Myocyte (in vitro differentiated cells): Measurements from ENCODE around the gene STS. TPM values are rescaled to one million over a fixed set of nuclear protein-coding genes. Genes with fewer than 3 reads are reported as not detected.

Source experiments
- DNase-seq: peaks from one replicate; pipeline ENCODE4 v3.0.0-alpha.2; 2012; ENCODE audit warnings: low read depth
- total RNA-seq: library from RNA; depleted of rRNA; stranded (reverse); fragments of >200 nt; gene quantifications from 2 replicates; pipeline ENCODE4 v1.2.3, GENCODE V29; 2014

The STS gene
- total RNA-seq, 1 donor from 2014 or later, result 6.2 TPM

DNA sequence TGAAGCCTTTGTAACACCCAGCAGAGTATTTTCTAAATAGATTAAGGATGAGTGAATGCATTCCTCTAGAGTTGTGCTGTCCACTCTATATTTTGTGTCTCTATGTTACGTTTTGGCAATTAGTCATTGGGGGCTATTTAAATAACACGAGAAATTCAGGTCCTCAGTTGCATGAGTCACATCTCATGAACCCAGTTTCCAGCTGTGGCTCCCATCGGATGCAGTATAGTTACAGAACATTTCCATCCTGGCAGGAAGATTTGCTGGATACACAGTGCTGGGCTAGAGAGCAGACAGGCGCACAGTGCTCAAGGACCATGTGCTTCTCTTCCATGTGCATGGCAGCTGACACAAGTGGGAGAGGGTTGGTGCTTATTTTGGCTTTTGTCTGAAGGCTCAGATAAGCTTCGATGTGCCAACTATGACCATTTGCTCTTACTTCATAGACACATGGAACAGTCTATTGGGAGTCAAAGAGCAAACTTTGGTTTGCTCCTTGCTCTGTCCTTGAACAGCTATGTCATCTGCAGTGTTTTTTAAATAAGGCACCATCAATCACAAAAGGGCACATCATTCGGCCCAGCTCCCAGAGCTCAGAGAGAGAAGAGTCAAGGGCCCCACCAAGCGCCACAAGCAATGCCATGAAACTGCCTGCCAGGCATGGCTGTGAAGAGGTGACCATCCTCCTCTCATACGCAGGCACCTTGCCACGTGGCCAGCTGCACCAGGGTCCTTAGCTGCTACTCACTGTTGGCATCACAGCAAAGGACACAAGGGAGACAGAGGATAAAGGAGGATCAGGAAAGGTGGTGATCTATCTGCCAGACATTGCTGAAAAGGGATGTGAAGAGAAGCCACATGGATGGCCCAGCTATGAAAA is 8.1 kb upstream of the STS start:
- DNase-seq, result peak; percentile 55

DNA sequence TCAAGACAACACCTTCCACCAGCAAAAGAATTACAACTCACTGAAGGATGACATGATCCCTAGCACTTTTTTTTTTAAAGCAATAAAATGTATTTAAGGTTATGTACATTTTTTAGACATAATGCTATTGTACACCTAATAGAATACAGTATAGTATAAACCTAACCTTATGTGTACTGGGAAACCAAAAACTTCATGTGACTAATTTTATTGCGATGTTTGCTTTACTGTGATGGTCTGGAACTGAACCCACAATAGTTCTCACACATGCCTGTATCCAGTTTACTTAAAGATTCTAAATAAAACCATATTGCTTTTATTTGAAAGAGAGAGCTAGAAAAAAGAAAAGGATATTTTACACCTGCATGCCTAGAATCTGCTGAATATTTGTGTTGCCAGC is 4.4 kb upstream of the STS start:
- DNase-seq, result no peak

DNA sequence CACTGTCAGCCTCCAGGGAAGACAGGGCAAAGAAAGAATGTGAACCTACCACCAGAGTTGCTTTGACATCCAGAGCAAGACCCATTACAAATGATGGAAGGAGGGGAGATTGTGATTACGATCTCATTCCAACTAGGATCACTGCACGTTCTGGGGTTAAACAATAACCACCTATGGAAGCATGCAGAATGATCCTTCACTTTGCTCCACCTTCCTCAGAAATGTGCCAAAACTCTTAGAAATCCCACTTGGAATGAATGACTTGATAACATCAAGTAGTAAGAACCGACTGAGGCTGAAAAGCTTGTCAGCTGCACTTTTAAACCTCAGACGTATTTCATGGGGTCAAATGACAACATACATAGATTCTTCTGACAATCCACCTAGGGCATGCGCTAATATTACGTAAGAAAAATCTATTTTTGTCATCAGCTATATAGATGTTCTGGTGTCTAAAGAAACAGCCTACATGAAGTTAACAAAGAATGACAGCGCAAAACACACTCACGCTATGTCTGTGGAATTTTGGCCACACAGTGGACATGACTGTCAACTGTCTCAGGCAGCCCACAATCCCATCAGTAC is 3.5 kb upstream of the STS start:
- DNase-seq, result no peak

DNA sequence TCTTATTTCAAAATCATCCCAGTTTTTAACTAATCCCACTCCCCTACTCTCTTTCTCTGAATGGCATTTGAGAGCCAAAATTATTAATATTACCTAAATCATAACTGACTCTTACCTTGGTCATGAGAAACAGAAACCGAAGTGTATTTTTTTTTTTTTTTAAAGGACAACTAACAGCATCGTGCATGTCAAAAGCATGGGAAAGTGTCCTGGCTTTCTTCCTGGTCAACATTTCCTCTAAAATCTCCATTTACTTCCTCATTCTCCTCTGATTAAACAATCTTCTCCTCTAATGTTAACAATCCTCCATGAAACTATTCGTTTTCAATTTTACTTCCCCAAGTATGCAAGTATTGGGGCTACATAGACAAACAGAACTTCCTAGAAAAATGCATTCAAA is 2.1 kb upstream of the STS start:
- no peak for DNase-seq

DNA sequence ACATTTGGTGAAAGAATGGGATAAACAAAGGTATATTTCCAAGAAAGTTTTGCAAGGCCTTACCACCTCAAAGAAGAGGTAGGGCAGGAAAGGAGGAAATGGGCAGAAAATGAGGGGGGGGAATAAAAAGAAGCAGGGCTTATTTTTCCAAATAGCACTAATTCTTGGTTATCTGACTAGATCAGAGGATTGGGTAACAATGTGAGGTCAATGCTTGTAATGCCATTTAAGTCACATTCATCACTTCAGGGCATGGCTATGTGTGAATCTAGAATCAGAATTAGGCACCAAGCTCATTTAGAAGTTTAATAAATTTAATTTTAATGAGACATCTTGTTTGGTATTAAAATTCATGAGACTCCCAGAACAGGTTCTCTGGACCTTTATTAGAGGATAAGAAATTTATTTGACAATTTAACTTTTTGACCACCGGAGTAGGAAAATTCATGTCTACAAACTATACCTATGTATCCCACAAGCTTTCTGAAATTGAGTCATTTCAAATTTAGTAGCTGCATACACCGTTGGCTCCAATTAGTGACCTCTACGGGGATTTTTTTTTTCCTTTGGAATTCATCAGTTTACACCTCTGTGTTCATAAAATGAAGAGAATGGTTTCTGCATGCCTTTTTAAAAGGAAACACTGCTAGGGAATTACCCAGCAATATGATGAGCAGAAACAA is 1.4 kb upstream of the STS start:
- DNase-seq, result no peak

DNA sequence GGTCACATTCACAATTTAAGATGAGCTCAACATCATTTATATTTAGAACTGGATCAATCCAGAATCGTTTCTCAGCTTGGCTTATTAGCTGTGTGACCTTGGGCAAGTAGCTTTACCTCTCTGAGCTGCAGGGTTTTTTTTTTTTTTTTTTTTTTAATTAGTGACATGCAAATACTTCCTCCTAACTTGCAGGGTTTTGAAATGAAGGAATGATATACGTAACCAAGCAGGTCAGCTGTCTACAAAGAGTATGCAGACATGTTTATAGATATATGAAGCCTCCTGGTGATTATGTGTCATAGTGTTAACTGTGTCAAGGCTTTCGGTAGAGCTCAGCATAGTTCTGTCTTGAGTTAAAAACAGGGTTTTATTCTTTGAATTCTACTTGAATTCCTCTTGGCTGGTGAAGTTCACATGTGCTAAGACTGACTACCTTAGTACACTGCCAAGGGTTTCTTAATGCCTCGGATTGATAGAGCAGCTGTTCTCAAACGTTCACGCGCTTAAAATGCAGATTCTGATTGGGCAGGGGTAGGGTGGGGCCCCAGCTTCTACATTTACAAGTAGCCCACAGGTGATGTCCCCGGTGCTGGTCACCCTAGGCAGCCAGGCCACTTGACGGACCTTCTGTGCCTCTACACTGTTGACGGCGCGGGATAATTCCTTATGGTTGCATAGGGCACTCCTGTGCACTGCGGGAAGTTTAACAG is 654 bp upstream of the STS start:
- DNase-seq, result peak; percentile 31

DNA sequence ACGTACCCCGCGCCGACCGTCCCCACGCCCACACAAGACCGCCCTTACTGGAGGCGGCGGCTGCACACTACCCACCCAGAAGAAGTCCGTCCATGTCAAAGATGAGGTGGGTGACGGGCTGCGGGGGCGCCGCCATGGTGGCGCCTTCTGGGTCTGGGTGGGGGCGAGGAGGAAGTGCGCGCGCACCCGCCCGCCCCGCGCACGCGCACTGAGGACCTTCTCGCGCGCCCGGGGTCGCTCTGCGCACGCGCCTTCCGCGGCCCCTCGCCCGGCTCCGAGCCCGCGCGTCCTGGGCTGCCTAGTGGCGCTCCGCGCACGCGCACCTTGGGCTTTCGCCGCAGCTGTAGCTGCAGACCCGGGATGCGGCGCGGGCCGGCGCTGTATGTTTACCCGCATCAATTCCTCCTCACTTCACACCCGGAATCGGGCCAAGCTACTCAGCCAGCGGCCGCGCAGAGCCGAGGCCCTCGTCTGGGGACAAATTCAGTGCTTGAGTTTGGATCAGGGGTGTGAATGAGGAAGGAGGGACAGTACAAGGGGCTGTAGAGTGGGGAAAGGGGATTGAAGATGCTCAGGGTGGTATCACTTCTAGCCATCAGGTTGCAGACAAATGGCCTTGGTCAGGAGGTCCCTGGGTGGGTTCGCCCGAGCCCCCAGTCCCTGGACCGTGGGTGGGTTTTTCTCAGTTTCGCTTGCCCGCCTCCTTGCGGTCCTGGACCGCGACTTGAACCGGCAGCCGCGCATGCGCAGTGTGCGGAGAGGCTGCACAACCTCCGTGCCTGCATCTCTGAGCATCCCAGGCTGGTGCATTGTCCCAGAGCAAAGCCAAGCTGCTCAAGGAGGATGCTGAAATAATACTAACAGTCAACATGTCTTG is 704 bp downstream of the STS start, which contains the start of gene PUDP:
Gene PUDP, minus strand, starts transcription at position 176 of the 877 bp plus-strand sequence. Its CDS starts 40 bp downstream, at position 136.
- peak; percentile 80 for DNase-seq

DNA sequence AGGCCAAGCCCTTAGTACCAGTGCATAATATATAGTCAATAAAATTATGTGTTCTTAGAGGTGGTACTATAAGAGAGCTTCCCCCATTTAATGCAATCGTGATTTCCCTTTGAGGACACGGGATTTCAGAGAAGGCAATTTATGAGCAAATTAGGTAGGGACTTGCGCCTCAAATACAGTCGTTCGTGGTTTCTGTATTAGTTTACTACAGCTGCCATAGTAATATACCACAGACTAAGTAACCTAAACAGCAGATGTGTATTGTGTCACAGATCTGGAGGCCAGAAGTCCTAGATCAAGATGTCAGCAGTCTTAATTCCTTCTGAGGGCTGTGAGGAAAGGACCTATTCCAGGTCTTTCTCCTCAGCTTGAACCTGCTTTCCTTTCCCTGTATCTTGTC is 1.9 kb downstream of the STS start:
- DNase-seq, result no peak

DNA sequence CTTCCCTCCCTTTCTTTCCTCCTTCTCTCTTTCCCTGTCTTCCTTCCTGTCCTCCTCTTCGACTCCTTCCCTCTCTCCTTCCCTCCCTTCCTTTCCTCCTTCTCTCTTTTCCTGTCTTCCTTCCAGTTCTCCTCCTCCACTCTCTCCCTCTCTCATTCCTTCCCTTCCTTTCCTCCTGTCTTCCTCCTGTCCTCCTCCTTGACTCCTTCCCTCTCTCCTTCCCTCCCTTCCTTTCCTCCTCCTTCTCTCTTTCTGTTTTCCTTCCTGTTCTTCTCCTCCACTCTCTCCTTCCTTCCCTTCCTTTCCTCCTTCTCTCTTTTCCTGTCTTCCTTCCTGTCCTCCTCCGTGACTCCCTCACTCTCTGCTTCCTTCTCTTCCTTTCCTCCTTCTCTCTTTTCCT is 5.7 kb downstream of the STS start:
- no peak for DNase-seq

DNA sequence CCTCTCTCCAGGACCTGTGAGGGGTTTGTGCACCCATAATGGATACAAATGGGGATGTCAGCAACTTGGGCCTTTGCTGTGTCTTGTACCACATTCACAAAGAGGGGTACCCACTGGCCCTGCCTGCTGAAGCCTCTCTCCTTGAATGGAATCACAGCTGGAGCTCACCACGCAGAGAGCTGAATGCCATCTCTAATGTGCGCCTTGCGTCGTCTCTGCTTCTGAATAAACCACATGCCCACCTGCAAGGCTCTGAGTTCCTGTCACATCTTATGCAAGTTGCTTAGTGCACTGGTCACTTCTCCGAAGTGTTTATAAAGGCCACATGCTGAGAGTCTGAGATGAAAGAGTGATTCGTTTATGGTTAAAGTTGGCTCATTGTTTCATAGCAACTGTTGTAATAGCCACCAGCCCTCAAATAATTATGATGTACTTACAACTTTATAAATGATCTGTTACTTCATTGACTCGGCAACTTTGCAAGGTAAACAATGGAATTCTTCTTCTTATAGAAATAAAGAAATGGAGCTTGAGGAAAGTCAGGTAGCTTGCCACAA is 6.6 kb downstream of the STS start:
- DNase-seq, result no peak

DNA sequence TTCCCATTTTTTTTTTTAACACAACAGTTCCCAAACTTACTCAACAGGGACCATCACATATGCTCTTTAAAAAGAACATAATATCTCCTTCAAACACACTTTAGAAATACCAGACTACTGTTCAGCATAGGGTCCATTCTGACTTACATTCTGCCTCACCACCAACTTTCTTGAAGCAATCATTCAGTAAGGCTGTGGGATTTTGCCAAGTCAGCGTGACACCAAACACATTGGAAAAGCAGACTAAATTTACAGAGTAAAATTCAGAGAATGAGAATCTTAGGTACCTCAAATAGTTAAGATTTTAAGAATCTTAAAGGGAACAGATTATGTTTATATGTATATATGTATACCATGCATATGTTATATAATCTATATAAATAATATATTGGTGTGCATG is 7.7 kb downstream of the STS start:
- no peak for DNase-seq

DNA sequence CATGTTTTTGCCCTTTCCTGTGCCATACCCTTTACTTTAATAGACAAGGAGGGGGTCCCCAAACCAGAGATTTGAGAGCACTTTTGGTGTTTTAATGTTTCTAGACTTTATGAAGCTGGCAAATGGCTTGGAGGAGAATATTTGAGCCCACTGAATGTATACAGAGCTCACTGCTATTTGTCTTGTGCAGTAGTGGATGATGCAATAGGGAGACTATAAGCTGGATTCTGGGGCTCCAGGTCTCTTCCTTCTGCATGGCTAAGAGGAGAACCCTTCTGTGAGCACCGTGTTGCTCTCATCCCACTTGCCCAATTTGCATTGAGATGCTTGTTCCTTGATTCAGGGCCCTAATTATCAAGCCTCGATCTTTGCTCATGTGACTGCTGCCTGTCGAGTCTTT is 9.4 kb downstream of the STS start:
- no peak for DNase-seq

DNA sequence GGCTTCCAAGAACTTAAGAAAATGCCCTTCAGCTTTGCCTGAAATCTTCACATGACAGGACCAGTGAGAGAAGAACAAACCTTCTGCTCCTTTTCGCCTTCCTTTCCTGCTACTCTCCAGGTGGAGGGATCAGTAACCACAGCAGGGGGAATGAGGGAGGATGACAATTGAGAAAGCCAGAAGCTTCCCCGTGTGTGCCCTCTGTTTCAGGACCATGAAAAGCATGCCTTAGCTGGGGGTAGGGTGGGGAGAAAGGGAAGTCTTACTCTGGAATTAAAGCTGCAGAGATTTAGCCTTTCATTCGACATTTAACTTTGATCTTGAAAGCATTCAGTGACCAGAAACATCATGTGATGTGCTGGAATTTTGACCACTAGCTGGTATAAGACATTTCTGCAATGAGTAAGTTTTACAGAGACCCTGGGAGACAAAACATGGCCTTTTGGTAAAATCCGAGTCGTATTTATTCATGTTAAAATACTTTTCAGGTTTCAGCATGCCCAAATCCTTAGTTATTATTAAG is 11.0 kb downstream of the STS start:
- DNase-seq, result peak; percentile 12

DNA sequence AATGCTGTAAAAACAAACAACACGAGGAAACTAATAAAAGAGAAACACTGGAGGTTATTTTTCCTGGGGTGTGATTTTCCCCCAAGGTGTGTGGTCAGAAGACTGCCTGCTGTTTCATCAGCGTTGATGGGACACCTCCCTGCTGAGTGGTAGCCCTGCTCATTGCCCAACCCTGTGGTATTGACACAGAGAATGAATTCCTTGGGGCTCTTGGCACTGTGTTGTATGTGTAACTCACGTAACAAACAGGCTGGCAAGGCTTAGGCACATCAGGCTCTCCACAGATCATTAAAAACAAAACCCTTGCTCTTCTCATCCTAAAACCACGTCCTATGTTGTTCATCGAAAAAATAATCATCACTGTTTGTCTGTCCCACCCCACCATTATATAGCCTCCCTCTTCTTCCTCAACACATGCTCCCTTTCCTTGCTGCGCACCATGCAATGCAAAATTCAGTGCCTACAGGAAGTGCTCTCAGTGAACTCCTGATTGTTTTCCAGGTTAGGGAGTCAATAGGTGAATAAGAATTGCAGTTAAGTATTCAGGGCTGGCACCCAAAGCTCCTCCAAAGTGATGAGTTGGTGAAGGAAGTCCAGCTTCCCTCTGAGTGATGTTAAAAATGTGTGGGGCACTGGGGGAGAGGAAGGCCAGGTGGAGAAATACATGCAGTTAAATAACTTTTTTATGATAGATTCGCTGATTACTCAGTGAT is 11.8 kb downstream of the STS start:
- DNase-seq, result peak; percentile 27

DNA sequence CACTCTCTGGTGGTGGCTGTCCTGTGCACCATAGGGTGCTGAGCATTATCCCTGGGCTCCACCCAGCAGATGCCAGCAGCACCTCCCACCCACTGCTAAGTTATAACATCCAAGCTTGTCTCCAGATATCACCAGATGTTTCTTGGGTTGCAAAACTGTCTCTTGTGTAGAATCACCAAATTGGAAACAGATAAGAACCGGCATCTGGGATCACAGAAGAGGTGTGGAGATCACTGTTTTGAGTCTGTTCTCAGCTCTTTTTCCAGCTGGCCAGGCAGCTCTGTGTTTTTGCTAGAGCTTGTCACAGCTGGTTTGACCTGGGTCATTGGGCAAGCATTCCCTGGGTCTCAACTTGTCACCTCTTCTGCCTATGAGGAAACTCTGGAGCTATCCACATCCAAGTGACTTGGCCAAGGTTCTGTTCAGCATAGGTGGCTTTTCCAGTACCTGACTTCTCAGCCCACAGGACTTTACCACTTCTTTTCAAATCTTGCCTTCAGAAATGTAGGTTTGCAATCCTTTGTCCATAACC is 15.7 kb downstream of the STS start:
- DNase-seq, result no peak

DNA sequence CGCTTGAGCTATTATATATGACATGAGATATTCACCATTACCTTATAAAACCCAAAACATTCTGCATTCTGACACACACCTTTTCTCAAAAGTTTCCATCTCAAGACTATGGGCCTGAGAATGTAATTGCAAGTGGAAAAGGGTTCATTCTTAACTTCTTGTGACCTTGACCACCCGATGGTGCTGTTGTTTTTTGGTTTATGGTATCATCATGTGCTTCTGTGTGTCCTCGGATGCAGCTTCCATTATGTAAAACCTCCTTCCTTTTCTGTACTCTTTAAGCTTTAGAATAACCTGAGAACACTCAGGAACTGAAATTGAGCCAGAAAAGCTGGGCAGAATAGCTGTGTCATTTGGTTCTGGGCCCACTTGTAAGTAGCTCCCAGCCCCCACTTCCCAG is 16.7 kb downstream of the STS start:
- no peak for DNase-seq

DNA sequence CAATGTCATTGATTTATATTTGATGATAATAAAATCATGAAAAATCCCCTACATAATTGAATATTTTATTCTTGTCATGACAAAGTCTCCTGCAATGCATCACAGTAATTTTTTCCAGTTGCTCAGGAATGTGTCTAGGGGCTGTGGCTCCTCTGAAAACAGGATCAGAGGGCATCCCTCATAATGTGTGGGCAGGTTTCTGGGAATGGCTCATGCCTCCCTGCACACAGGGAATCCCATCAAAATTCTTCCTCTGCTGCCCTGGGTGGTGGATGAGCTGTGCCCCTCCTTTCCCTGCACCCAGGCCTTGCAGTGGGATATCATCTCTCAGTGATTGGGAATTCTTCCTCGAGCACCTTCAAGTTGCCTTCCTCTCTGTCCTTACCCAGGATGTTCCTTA is 20.9 kb downstream of the STS start:
- DNase-seq, result no peak

DNA sequence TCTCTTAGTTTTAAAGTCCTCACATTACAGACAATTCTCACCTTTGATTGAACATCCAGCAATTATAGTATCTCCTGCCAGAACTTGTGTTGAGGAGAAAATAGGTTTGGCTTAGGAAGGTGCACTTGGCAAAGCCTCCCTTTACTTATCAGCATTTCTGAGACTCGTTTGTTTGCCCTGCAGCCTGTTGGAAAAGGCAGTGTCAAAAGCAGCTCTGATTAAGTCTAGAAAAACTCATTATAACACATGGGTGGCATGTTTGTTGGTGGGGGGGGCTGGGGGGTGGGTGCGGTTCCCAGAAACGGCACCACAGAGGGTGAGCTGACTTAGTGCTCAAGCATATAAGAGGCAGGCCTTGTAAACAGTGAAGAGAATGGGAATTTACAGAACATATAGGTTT is 22.1 kb downstream of the STS start:
- no peak for DNase-seq

DNA sequence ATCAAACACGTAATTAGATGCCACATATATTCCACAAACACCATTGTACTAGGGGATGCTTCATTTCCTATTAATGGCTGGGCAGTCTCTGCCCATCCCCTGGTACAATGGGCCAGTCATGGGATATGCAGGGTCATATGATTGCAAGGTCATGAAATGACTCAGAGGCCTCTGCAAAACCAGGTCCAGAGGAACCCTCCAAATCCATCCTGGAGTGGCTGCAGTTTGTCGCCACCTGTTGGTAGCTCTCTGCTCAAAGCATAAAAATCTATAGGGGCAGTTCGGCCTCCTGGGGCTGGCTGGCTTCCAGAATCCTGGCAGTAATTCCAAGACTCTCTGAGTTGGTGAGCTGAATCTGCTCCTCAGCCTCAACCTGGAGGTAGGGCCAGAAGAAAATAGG is 23.4 kb downstream of the STS start:
- DNase-seq, result no peak
